ENCODE results near the gene BRINP1.

The BRINP1 gene

GRCh38 chr9:119160551-119160950 is 208.7 kb downstream of the BRINP1 start:
- Histone ChIP-seq H4K20me1 (ENCODE audit: low read depth, low read length) (no peaks in the 10 kb centered on the region), H3K27ac (ENCODE audit: low read depth, low read length) (no peak overlapping the region), H3K9ac (ENCODE audit: low read length) (no peak overlapping the region), H3K4me2 (ENCODE audit: low read depth, low read length, poor library complexity, severe bottlenecking) (no peak overlapping the region), H3K9me2 (replicated peaks; ENCODE audit: insufficient read depth, low read length) (no peaks in the 10 kb centered on the region), H3K4me3 (ENCODE audit: insufficient read depth, low read length, poor library complexity, severe bottlenecking) (no peak overlapping the region), H3F3A (ENCODE audit: insufficient read depth) (no peaks in the 10 kb centered on the region), H3K36me3 (ENCODE audit: low read length) (no peaks in the 10 kb centered on the region), H3K79me2 (ENCODE audit: insufficient read depth, low read length) (no peaks in the 10 kb centered on the region), H2AFZ (ENCODE audit: low read depth, low read length, severe bottlenecking) (no peak overlapping the region), H3K27me3 (ENCODE audit: low read length) (no peaks in the 10 kb centered on the region), H3K9me3 (ENCODE audit: insufficient read depth, low read length) (no peaks in the 10 kb centered on the region)
- TF ChIP-seq EZH2phosphoT487 (conservative IDR thresholded peaks at IDR 0.05; ENCODE audit: low read length) (no peak), CTCF (IDR thresholded peaks at IDR 0.05; ENCODE audit: insufficient read depth, low read length, poor library complexity, severe bottlenecking) (no peak)

GRCh38 chr9:119159386-119159785 is 209.8 kb downstream of the BRINP1 start:
- TF ChIP-seq EZH2phosphoT487 (conservative IDR thresholded peaks at IDR 0.05; ENCODE audit: low read length) (no peak), CTCF (IDR thresholded peaks at IDR 0.05; ENCODE audit: insufficient read depth, low read length, poor library complexity, severe bottlenecking) (no peak)
- Histone ChIP-seq H3K36me3 (ENCODE audit: low read length) (no peaks in the 10 kb centered on the region), H4K20me1 (ENCODE audit: low read depth, low read length) (no peaks in the 10 kb centered on the region), H2AFZ (ENCODE audit: low read depth, low read length, severe bottlenecking) (no peak overlapping the region), H3K27me3 (ENCODE audit: low read length) (no peaks in the 10 kb centered on the region), H3K9me3 (ENCODE audit: insufficient read depth, low read length) (no peaks in the 10 kb centered on the region), H3K27ac (ENCODE audit: low read depth, low read length) (no peak overlapping the region), H3K9me2 (replicated peaks; ENCODE audit: insufficient read depth, low read length) (no peaks in the 10 kb centered on the region), H3K4me3 (ENCODE audit: insufficient read depth, low read length, poor library complexity, severe bottlenecking) (no peak overlapping the region), H3K4me2 (ENCODE audit: low read depth, low read length, poor library complexity, severe bottlenecking) (no peak overlapping the region), H3K9ac (ENCODE audit: low read length) (no peak overlapping the region), H3F3A (ENCODE audit: insufficient read depth) (no peaks in the 10 kb centered on the region), H3K79me2 (ENCODE audit: insufficient read depth, low read length) (no peaks in the 10 kb centered on the region)

- no peak overlapping the region for H3K9ac ChIP-seq (ENCODE audit: low read length)
- H3K4me2 ChIP-seq (ENCODE audit: low read depth, low read length, poor library complexity, severe bottlenecking): no peak overlapping the region
- TF ChIP-seq EZH2phosphoT487 (conservative IDR thresholded peaks at IDR 0.05; ENCODE audit: low read length): no peak
These were observed 212.0 kb downstream of the BRINP1 start for GRCh38 chr9:119157196-119157595.

GRCh38 chr9:119156354-119156753 is 212.9 kb downstream of the BRINP1 start:
- Histone ChIP-seq H3K4me2 (ENCODE audit: low read depth, low read length, poor library complexity, severe bottlenecking) (no peak overlapping the region), H3K9ac (ENCODE audit: low read length) (no peak overlapping the region), H3K27ac (ENCODE audit: low read depth, low read length) (no peak overlapping the region), H3K79me2 (ENCODE audit: insufficient read depth, low read length) (no peaks in the 10 kb centered on the region), H3K4me3 (ENCODE audit: insufficient read depth, low read length, poor library complexity, severe bottlenecking) (no peak overlapping the region), H3K36me3 (ENCODE audit: low read length) (no peaks in the 10 kb centered on the region), H3K27me3 (ENCODE audit: low read length) (no peaks in the 10 kb centered on the region), H4K20me1 (ENCODE audit: low read depth, low read length) (no peaks in the 10 kb centered on the region), H2AFZ (ENCODE audit: low read depth, low read length, severe bottlenecking) (no peak overlapping the region), H3K9me3 (ENCODE audit: insufficient read depth, low read length) (no peaks in the 10 kb centered on the region), H3F3A (ENCODE audit: insufficient read depth) (no peaks in the 10 kb centered on the region), H3K9me2 (replicated peaks; ENCODE audit: insufficient read depth, low read length) (no peaks in the 10 kb centered on the region)
- TF ChIP-seq EZH2phosphoT487 (conservative IDR thresholded peaks at IDR 0.05; ENCODE audit: low read length) (no peak), CTCF (IDR thresholded peaks at IDR 0.05; ENCODE audit: insufficient read depth, low read length, poor library complexity, severe bottlenecking) (no peak)

More at GRCh38 chr9:119157196-119157595, 212.0 kb downstream of the BRINP1 start:
- H4K20me1 ChIP-seq (ENCODE audit: low read depth, low read length): no peaks in the 10 kb centered on the region
- H3K79me2 ChIP-seq (ENCODE audit: insufficient read depth, low read length): no peaks in the 10 kb centered on the region
- no peak overlapping the region for H3K4me3 ChIP-seq (ENCODE audit: insufficient read depth, low read length, poor library complexity, severe bottlenecking)
- no peak overlapping the region for H3K27ac ChIP-seq (ENCODE audit: low read depth, low read length)
- no peaks in the 10 kb centered on the region for H3F3A ChIP-seq (ENCODE audit: insufficient read depth)
- no peak overlapping the region for H2AFZ ChIP-seq (ENCODE audit: low read depth, low read length, severe bottlenecking)
- H3K27me3 ChIP-seq (ENCODE audit: low read length): no peaks in the 10 kb centered on the region
- no peaks in the 10 kb centered on the region for H3K36me3 ChIP-seq (ENCODE audit: low read length)
- H3K9me3 ChIP-seq (ENCODE audit: insufficient read depth, low read length): no peaks in the 10 kb centered on the region
- H3K9me2 ChIP-seq (replicated peaks; ENCODE audit: insufficient read depth, low read length): no peaks in the 10 kb centered on the region
